Thyroid gland (tissue), 4 donors: ENCODE data around the gene P2RY2.

Source experiments
- CTCF ChIP-seq, 6 experiments: fragments of 200-600 bp in 3 of 6; fragments of 450-650 bp in 3 of 6; sonication (generic) in 3 of 6; IDR thresholded peaks; one replicate each; pipeline ENCODE4 v1.5.1; 2016 to 2019; ENCODE audit warnings: antibody characterized with exemption in 6 of 6, mild to moderate bottlenecking in 2 of 6, inconsistent platforms in 1 of 6, moderate library complexity in 1 of 6
- POLR2A ChIP-seq, 2 donors: fragments of 450-650 bp; IDR thresholded peaks; one replicate each; pipeline ENCODE4 v1.6.1; 2017; ENCODE audit warnings: antibody characterized with exemption in 2 of 2, mild to moderate bottlenecking in 2 of 2, moderate library complexity in 1 of 2

- peak in 1 of 6 experiments; percentile 8 for TF ChIP-seq CTCF (IDR thresholded peaks at IDR 0.05)
- TF ChIP-seq POLR2A (IDR thresholded peaks at IDR 0.05): peak in 1 of 2 donors; percentile 17
Observed at GRCh38 chr11:73225001-73225686, 7.1 kb downstream of the P2RY2 start.
